NCI-H2081 (cell line): ENCODE measurements around the gene EBLN1.
"Not testable (repeated sequence)": the region's sequence is repeated elsewhere in the genome, so short reads cannot be mapped to it uniquely, and the experiment has no call there.

Experiments
- DNase-seq, 2 experiments: peaks; one replicate each; lab custom pipeline; 2025; lab: John Stamatoyannopoulos, UW

Gene EBLN1

GRCh38 chr10:22228167-22228938 is 10.5 kb upstream of the EBLN1 start:
- DNase-seq: no peak

GRCh38 chr10:22226599-22226998 is 8.8 kb upstream of the EBLN1 start:
- DNase-seq: no peak

- DNase-seq: no peak
Measured at GRCh38 chr10:22222236-22223190, 4.7 kb upstream of the EBLN1 start.

DNA sequence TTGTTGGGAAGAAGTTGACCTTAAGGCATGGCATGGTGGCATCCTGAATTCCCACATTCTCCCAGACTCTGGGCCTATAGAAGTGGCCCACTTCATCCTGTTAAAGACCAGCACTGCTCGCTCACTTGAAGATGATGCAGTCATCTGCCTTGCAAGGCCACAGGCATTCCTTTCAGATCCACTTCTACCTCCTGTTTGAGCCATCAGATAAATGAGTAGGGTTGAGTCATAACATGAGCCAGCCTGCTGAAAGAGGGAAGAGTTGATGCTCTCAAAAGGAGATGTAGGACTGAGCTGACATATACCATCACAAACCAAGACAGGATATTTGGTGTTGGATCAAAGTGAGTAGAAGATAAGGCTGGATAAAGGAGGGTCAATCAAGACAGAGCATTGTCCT is 1.5 kb upstream of the EBLN1 start:
- DNase-seq: no peak

DNA sequence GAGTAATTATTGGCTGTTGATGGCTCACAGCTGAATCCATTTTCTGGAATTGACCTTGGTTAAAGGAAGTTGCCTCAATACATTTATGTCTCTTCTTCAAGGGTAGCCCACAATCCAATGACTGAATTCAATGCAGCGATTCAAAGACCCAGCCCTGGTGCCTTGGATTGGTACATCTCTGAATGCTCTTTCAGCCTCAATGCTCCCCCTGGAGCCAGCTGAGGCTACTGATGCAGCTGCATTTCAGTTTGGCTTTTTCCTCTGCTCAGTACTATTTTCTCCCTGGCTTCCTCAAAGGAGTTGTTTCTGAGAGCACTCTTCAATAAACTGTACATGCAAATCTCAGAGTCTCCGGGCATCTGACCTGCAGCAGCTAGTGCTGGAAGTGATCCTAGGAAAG is 633 bp upstream of the EBLN1 start:
- no peak for DNase-seq

DNA sequence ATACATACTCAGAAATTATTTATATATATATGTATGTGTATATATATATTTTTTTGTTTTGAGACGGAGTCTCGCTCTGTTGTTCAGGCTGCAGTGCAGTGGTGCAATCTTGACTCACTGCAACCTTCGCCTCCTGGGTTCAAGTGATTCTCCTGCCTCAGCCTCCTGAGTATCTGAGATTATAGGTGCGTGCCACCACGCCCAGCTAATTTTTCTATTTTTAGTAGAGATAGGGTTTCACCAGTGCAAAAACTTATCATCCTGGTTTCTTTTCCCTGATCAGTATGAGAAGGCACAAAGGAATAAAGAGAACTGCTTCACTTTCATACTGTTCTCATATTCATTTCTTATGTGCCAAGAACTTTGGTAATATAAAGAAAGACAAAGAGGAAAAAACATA is 731 bp downstream of the EBLN1 start:
- DNase-seq: not testable (repeated sequence)

- no peak for DNase-seq
Measured at GRCh38 chr10:22210267-22210666, 7.5 kb downstream of the EBLN1 start.

DNA sequence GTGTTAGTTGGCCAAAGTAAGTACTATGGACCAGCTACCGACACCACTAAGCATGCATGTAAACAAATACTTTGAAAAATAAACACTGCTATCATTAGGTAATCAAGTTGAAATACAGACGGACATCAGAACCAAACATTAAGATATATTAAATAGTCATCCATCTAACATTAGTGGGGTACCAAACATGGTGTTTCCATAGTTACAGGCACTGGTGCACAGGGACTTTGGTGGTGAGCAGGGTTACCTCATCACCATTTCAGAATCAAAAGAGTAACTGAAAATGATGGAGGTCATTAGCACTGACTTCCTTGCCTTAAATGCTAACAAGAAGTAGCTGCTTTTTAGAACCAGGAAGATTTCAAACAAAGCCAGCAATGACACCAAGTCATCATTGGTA is 23.9 kb downstream of the EBLN1 start:
- no peak for DNase-seq

GRCh38 chr10:22185586-22185985 is 32.2 kb downstream of the EBLN1 start:
- no peak for DNase-seq

- DNase-seq: no peak
Measured at GRCh38 chr10:22183771-22184461, 33.9 kb downstream of the EBLN1 start.

GRCh38 chr10:22180724-22181123 is 37.1 kb downstream of the EBLN1 start:
- DNase-seq: no peak

DNA sequence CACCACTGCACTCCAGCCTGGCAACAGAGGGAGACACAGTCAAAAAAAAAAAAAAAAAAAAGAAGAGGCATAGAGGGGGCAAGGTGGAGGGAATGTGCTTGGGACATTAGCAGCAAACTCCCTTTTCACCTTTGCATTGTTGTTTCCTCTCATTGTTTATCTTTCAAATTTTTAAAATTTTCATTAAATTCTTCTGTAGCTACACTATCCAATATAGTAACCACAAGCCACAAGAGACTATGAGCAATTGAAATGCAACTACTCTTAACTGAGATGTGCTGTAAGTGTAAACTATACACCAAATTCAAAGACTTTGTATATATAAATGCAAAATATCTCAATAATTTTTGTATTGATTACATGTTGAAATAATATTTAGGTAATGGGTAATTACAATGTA is 43.4 kb downstream of the EBLN1 start:
- no peak for DNase-seq

- DNase-seq: no peak
Measured at GRCh38 chr10:22171131-22171530, 46.7 kb downstream of the EBLN1 start.

GRCh38 chr10:22170582-22170981 is 47.2 kb downstream of the EBLN1 start:
- DNase-seq: no peak

GRCh38 chr10:22159979-22160378 is 57.8 kb downstream of the EBLN1 start:
- no peak for DNase-seq

GRCh38 chr10:22159180-22159579 is 58.6 kb downstream of the EBLN1 start:
- no peak for DNase-seq
